ENCODE measurements around the gene AGPAT2.

The AGPAT2 gene

DNA sequence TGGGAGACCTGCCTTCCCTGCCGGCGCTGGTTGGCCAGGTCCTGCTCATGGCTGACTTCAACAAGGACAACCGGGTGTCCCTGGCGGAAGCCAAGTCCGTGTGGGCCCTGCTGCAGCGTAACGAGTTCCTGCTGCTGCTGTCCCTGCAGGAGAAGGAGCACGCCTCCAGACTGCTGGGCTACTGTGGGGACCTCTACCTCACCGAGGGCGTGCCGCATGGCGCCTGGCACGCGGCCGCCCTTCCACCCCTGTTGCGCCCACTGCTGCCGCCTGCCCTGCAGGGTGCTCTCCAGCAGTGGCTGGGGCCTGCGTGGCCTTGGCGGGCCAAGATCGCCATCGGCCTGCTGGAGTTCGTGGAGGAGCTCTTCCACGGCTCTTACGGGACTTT lies 35.7 kb upstream of the AGPAT2 start:
- no peak overlapping the region for H3K27ac ChIP-seq (ENCODE audit: low read length)
- TF ChIP-seq EZH2phosphoT487 (IDR thresholded peaks at IDR 0.05; ENCODE audit: low read depth): no peak
- TF ChIP-seq, protein P1, sequence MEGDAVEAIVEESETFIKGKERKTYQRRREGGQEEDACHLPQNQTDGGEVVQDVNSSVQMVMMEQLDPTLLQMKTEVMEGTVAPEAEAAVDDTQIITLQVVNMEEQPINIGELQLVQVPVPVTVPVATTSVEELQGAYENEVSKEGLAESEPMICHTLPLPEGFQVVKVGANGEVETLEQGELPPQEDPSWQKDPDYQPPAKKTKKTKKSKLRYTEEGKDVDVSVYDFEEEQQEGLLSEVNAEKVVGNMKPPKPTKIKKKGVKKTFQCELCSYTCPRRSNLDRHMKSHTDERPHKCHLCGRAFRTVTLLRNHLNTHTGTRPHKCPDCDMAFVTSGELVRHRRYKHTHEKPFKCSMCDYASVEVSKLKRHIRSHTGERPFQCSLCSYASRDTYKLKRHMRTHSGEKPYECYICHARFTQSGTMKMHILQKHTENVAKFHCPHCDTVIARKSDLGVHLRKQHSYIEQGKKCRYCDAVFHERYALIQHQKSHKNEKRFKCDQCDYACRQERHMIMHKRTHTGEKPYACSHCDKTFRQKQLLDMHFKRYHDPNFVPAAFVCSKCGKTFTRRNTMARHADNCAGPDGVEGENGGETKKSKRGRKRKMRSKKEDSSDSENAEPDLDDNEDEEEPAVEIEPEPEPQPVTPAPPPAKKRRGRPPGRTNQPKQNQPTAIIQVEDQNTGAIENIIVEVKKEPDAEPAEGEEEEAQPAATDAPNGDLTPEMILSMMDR (IDR thresholded peaks at IDR 0.05; ENCODE audit: low read depth, low read length): no peak
- no peaks in the 10 kb centered on the region for H3K27me3 ChIP-seq (ENCODE audit: low read depth, low read length)
- no peak overlapping the region for H3K4me3 ChIP-seq (ENCODE audit: low read length)
- H3K9me3 ChIP-seq (ENCODE audit: insufficient read depth, low read length): no peaks in the 10 kb centered on the region
- peaks cover 27% of the 10 kb centered on the region for H3K79me2 ChIP-seq (ENCODE audit: low read length)
- peaks cover 37% of the 10 kb centered on the region for H3K36me3 ChIP-seq (replicated peaks; ENCODE audit: low read depth, low read length)
- peaks cover 17% of the 10 kb centered on the region for H3K4me1 ChIP-seq (ENCODE audit: low read length)
- H2AFZ ChIP-seq (ENCODE audit: low read depth, low read length): no peak overlapping the region
- H3K4me2 ChIP-seq (ENCODE audit: low read length): no peak overlapping the region
- H4K20me1 ChIP-seq (ENCODE audit: insufficient read depth, low read length): peaks cover 62% of the 10 kb centered on the region
- H3K9ac ChIP-seq (ENCODE audit: low read length): no peak overlapping the region

DNA sequence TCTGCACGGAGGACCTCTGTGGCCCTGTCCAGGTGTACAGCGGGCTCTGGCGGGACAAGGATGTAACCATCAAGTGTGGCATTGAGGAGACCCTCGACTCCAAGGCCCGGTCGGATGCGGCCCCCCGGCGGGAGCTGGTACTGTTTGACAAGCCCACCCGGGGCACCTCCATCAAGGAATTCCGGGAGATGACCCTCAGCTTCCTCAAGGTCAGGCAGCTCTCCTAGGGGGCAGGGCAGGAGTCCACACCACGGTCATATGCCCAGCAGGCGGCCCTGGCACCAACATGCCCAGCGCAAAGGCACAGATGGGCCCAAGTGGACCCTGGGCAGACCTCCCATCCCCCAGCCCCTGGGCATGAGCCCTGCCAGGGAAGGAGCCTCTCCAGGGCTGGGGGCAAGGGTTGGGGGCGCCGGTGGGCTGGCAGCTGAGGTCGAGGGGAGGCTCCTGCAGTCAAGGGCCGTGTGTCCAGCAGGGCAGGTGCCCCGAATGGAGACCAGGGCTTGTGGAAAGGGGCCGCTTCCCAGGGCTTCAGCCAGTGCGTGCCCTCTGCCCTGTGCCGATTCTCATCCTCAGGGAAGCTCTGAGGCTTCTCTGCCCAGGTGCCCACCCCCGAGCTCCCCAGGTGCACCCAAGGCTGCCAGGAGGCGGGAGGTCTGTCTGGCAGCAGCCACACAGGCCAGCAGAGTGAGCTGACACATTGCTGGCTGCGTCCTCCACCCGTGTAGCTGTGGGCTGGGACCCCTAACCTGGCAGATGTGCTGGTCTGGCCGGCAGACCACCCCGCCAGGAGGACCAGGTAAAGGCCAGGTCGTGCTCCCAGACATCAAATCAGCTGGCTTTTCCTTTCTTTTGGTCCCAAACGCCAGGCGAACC lies 35.1 kb upstream of the AGPAT2 start:
- TF ChIP-seq EZH2phosphoT487 (IDR thresholded peaks at IDR 0.05; ENCODE audit: low read depth): no peak
- TF ChIP-seq, protein P1 (IDR thresholded peaks at IDR 0.05; ENCODE audit: low read depth, low read length): no peak
- Histone ChIP-seq H3K36me3 (replicated peaks; ENCODE audit: low read depth, low read length) (peaks cover 37% of the 10 kb centered on the region), H3K27me3 (ENCODE audit: low read depth, low read length) (no peaks in the 10 kb centered on the region), H3K27ac (ENCODE audit: low read length) (no peak overlapping the region), H3K4me1 (ENCODE audit: low read length) (peaks cover 17% of the 10 kb centered on the region), H3K79me2 (ENCODE audit: low read length) (peaks cover 20% of the 10 kb centered on the region), H3K4me3 (ENCODE audit: low read length) (no peak overlapping the region), H3K9ac (ENCODE audit: low read length) (no peak overlapping the region), H2AFZ (ENCODE audit: low read depth, low read length) (no peak overlapping the region), H3K4me2 (ENCODE audit: low read length) (no peak overlapping the region), H3K9me3 (ENCODE audit: insufficient read depth, low read length) (no peaks in the 10 kb centered on the region), H4K20me1 (ENCODE audit: insufficient read depth, low read length) (peaks cover 58% of the 10 kb centered on the region)

DNA sequence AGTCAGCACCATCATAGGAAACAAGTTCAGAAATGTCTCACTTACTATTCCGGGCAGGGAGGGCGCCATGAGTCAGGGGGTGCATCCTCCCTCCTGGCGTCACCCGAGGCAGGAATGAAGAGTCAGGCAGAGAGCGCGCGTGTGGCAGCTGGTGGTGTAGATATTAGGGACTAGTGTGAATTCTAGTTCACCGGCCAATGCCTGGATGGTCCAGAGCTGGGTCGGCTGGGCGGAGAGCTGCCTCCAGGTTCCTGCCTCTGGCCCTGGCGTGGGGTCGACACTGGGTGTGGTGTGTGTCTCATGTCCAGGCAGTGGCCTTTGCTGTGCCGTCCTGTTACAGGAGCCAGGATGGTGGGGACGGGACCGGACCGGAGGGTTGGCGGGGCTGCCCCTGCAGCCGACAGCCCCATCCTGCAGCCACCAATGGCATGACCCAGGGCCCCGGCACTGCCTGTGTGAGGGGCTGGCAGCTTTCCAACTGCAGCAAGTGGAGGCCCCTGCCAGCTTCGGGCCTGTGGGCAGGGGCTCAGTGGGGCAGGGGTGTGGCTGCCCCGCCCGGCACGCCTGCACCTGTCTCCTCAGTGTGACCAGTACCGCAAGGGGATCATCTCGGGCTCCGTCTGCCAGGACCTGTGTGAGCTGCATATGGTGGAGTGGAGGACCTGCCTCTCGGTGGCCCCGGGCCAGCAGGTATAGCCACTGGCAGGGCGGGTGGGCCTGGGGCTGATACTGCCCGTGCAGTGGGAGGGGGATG lies 34.3 kb upstream of the AGPAT2 start:
- Histone ChIP-seq H3K36me3 (replicated peaks; ENCODE audit: low read depth, low read length) (peaks cover 31% of the 10 kb centered on the region), H2AFZ (ENCODE audit: low read depth, low read length) (no peak overlapping the region), H3K4me2 (ENCODE audit: low read length) (no peak overlapping the region), H3K27me3 (ENCODE audit: low read depth, low read length) (no peaks in the 10 kb centered on the region), H3K27ac (ENCODE audit: low read length) (no peak overlapping the region), H3K9me3 (ENCODE audit: insufficient read depth, low read length) (no peaks in the 10 kb centered on the region), H3K9ac (ENCODE audit: low read length) (no peak overlapping the region), H3K79me2 (ENCODE audit: low read length) (peaks cover 12% of the 10 kb centered on the region), H3K4me1 (ENCODE audit: low read length) (peaks cover 13% of the 10 kb centered on the region), H4K20me1 (ENCODE audit: insufficient read depth, low read length) (peaks cover 50% of the 10 kb centered on the region), H3K4me3 (ENCODE audit: low read length) (no peak overlapping the region)
- no peak for TF ChIP-seq EZH2phosphoT487 (IDR thresholded peaks at IDR 0.05; ENCODE audit: low read depth)
- TF ChIP-seq, protein P1 (IDR thresholded peaks at IDR 0.05; ENCODE audit: low read depth, low read length): no peak

DNA sequence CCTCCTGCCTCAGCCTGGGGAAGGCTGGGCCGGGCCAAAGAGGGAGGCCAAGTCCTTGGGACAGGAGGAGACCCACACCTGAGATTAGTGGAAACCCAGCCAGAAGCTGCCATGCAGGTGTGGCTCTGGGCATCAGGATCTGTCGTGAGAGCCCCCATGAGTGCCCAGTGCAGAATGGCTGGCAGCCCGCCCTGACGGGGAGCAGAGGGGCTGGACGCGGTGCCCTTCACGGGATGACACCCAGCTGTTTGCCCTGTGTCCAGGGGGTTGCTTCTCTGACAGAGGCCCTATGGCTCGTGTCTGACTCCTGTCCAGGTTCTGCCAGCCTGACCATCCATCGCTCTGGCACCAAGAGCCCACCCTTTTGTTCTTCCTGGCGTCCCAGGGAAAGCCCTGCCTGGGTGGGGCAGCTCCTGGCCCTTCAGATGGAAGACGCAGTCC lies 33.7 kb upstream of the AGPAT2 start:
- Histone ChIP-seq H2AFZ (ENCODE audit: low read depth, low read length) (no peak overlapping the region), H3K79me2 (ENCODE audit: low read length) (peaks cover 6% of the 10 kb centered on the region), H3K9ac (ENCODE audit: low read length) (no peak overlapping the region), H3K4me3 (ENCODE audit: low read length) (no peak overlapping the region), H4K20me1 (ENCODE audit: insufficient read depth, low read length) (peaks cover 44% of the 10 kb centered on the region), H3K36me3 (replicated peaks; ENCODE audit: low read depth, low read length) (peaks cover 25% of the 10 kb centered on the region), H3K27ac (ENCODE audit: low read length) (no peak overlapping the region), H3K27me3 (ENCODE audit: low read depth, low read length) (no peaks in the 10 kb centered on the region), H3K4me2 (ENCODE audit: low read length) (no peak overlapping the region), H3K9me3 (ENCODE audit: insufficient read depth, low read length) (no peaks in the 10 kb centered on the region), H3K4me1 (ENCODE audit: low read length) (peaks cover 7% of the 10 kb centered on the region; the same call in 1 of the 2 replicates)
- TF ChIP-seq, protein P1 (IDR thresholded peaks at IDR 0.05; ENCODE audit: low read depth, low read length): no peak
- TF ChIP-seq EZH2phosphoT487 (IDR thresholded peaks at IDR 0.05; ENCODE audit: low read depth): no peak
